ENCODE results near the gene CEP76.
"Not testable (repeated sequence)": the region's sequence is repeated elsewhere in the genome, so short reads cannot be mapped to it uniquely, and the experiment has no call there.

The CEP76 gene

GRCh38 chr18:12643756-12644155 lies 58.8 kb downstream of the CEP76 start:
- DNase-seq (ENCODE audit: low read depth) = not testable (repeated sequence)

DNA sequence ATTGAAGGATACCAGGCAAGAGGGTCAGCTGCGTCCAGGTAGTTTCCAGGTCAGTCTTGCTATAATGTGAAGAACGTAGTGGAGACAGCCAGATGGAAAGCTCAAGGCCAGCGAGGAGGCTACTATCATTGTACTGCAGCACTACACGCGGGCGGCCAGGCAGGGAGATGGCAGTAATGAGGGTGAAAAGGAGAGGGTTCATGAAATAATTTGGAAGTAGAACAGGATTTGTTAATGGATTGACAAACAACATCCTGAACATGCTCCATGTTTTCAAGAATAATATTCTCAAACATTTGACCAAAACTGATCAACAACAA lies 61.7 kb downstream of the CEP76 start:
- DNase-seq (ENCODE audit: low read depth) = no peak

DNA sequence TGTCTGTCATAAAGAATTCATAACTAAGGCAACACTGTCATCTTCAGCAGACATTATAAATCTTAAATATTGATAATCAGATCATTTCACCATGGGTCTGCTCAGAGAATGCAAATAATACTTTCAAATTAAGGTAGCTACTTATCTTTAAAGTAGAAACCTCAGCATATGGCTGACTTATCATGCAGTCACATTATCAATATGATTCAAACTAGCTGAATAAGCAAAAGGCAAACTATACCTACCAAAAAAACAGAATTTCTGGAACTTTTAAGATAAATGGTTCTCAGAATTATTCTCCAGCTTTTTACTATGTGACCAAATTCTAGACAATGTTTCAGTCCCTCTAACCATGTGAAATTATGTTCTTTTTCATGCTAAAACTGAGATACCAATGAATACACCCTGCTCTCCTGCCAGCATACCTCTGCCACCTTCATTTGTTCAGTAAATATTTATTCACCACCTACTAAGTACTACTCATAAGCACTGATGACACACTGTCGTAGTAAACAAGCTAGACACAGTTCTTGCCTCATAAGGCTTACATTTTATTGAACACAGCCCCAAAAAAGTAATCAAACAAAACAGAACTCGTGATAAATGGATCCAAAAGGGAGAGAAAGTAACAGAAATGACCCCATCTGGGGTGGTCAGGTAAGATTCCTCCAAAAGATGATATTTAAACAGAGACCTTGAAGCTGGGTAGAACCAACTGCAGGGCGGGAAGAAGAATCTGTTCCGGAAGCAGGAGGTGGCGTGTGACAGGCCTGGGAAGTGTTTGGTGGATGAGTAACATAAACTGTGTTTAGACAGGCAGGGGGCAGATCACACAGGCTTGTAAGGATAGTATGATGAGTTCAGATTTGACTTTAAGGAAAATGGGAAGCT lies 62.3 kb downstream of the CEP76 start:
- no peak for DNase-seq (ENCODE audit: low read depth)

- DNase-seq (ENCODE audit: low read depth) = no peak
Observed at GRCh38 chr18:12638644-12639124, 63.8 kb downstream of the CEP76 start.

DNA sequence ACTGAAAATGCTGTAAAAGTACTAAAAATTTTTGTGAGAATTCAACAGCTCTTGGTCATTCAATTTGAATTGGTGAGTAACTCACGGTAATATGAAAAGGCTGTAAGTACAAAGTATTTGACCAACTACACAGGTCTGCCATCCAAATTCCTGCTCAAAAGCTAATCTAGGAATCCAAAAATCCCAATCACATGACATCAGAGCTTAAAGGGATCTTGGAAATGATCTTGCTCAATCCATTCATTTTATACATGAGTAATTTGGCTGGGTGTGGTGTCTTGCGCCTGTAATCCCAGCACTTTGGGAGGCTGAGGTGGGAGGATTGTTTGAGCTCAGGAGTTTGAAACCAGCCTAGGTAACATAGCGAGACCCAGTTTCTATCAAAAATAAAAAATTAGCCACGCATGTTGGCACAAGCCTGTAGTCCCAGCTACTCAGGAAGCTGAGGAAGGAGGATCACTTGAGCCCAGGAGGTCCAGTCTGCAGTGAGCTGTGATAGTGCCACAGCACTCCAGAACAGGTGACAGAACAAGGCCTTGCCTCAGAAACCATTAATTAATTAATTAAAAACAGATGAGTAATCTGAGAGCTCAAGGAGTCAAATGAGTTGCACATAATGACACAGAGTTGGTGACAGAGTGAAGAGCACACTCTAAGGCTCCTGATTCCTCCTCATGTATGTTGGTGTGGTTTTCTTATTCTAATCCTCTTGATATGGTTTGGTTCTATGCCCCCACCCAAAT lies 64.5 kb downstream of the CEP76 start:
- no peak for DNase-seq (ENCODE audit: low read depth)

GRCh38 chr18:12637393-12637792 lies 65.1 kb downstream of the CEP76 start:
- no peak for DNase-seq (ENCODE audit: low read depth)

GRCh38 chr18:12631831-12632477 lies 70.6 kb downstream of the CEP76 start:
- no peak for DNase-seq (ENCODE audit: low read depth)

- DNase-seq (ENCODE audit: low read depth) = no peak
Observed at GRCh38 chr18:12630136-12630535, 72.4 kb downstream of the CEP76 start.

- DNase-seq (ENCODE audit: low read depth) = no peak
Observed at GRCh38 chr18:12628706-12629702, 73.5 kb downstream of the CEP76 start.

DNA sequence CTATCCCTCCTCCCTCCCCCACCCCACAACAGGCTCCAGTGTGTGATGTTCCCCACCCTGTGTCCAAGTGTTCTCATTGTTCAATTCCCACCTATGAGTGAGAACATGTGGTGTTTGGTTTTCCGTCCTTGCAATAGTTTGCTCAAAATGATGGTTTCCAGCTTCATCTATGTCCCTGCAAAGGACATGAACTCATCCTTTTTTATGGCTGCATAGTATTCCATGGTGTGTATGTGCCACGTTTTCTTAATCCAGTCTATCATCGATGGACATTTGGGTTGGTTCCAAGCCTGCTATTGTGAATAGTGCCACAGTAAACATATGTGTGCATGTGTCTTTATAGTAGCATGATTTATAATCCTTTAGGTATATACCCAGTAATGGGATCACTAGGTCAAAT lies 75.3 kb downstream of the CEP76 start:
- not testable (repeated sequence) for DNase-seq (ENCODE audit: low read depth)

DNA sequence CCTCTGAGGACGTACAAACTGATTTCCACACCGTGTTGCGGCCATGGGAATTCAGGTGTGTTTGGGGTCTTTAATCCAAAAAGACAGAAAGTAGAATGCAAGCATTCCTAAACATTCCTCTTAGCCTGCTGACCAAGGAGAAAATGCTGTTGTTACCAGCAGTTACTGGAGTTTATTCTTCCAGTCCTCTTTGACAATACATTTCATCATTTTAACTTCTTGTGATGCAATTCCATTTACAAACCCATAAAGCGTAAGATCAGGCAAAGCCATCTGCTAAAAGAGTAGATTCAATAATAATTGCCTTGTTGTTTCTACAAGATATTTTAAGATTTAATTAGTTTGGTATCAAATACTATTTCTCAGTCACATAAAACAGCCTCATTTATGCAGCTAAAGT lies 77.3 kb downstream of the CEP76 start:
- no peak for DNase-seq (ENCODE audit: low read depth)
